Glomerular visceral epithelial cell (primary cell): Measurements from ENCODE around the gene MYO3A.
"Not testable (repeated sequence)": the region's sequence is repeated elsewhere in the genome, so short reads cannot be mapped to it uniquely, and the experiment has no call there.

Experiments
- DNase-seq: peaks from one replicate; pipeline ENCODE4 v3.0.0-alpha.2; 2016; ENCODE audit errors: extremely low spot score

Gene MYO3A

DNA sequence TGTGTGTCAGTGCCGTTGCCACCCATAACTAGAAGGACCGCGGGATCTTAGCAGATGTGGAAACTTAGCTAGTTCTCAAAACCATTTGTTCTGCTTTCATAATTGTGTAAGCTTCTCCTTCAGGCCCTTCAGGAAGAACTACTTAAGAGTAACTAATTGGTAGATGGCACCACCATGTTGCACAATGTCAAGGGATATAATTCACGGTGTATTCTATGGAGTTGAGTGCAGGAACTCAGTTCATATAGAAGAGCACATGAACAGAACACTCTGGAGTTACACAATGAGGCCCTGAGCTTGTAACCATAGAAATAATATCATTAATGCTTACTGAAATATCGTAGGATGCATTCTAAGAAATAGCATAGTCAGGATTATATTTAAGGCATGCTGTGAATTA, 156.0 kb downstream of the MYO3A start:
- DNase-seq = no peak

DNA sequence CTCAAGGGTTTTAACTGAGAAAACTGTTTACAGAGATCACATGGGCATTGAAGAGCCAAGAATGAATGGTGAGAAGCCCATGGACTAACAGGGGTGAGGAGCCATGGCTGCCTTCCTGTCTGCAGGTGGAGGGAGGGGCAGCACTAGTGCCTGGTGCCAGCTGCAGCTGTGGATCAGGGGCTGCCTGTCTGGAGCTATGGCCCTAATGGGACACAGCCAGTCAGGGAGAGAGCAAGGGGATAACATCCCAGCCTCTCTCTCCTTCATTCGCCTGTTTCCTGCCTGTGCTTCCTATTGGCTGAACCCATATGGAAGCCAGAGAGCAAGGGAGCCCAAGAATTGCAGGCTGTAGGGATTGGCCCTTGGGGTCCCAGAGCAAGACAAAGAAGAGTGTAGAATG, 156.7 kb downstream of the MYO3A start:
- no peak for DNase-seq

DNA sequence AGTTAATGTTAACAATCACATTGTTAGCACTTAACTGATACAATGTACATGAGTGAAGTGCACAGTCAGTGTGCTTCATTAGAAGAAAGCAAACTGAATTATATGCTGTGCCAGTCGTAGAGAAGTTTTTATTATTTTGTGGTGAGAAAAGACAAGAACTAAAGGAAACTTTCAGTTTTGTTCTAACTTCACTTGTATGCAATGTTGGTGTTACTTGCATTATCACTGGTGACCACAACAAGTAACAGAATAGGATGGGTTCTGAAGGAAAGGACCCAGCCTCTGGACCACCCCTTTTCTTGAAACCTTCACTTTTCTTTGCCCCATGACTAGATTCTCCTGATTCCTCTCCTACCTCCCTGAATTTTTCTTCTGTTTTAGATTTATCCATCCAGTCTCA, 159.2 kb downstream of the MYO3A start:
- DNase-seq = no peak

DNA sequence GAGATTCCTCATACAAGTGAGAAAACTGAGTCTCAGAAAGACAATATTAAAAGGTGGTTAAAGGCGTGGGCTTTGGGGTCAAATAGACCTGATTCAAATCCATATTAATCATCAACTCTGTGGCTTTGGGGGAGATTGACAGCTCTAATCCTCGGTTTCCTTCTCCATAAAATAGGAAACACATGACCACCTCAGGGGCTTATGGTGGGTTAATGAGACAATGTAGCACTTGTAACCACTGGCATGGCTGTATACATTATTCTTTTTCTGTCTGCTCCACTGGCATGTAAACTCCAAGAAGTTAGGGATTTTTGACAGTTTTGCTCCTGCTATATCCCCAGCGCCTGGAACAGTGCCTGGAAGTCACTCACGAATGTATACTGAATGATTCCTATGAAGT, 161.8 kb downstream of the MYO3A start:
- DNase-seq = peak; percentile 11

DNA sequence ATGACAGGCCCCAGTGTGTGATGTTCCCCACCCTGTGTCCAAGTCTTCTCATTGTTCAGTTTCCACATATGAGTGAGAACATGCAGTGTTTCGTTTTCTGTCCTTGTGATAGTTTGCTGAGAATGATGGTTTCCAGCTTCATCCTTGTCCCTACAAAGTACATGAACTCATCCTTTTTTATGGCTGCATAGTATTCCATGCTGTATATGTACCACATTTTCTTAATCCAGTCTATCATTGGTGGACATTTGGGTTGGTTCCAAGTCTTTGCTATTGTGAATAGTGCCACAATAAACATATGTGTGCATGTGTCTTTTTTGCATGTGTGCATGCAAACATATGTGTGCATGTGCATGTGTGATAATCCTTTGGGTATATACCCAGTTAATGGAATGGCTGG, 163.5 kb downstream of the MYO3A start:
- not testable (repeated sequence) for DNase-seq

DNA sequence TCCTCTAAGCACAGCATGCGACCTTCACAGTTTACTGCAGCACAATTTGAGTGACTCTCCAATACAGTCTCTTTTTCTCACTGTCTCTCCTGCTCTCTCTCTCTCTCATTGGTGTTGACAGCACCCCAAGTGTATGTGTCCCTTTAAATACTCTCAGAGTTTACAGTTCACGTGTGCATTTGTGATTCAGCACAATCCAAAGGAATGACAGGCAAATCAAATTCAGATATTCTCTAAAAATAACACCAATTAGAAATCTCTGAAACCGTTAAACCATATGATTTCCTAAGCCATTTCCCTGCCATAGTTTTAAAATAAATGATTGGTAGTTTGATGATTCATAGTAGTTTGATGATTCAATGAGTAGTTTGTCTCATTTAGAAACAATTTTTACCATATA, 178.5 kb downstream of the MYO3A start:
- DNase-seq = no peak

DNA sequence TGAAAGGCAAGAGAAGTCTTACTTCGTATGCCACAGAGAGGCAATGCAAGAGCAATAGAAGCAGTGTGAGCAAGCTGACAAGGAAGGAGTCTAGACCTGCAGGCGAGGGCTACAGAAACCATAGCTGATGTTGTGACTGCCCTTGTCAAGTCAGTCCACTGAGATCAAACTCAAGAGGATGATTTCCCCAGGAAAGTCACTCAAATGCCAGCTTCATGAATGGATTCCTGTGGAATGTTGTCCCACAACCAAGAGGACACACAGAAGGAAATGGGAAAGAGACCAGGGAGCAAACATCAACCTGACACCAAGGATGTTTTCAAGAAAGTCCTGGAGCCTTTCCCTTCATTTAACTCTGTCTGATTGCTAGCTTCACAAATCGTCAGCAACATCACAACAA, 204.6 kb downstream of the MYO3A start:
- DNase-seq = no peak

DNA sequence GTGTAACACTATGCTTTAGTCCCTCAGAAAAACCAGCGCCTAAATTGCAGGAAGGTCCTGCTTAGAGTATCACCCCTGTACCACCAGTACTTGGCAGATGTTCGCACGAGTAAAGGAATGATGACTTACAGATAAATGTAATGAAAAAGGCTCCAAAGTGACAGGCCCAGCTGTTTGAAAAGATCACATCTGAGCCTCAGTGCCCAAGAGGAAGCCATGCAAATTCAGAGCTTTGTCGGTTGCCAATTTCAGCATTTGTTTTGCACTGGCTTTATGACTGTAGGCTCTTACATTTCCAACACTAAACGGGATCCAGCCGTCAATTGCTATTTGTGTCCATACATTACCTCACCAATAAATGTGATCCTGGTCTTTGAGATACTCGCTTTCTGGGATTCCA, 222.0 kb downstream of the MYO3A start:
- no peak for DNase-seq

DNA sequence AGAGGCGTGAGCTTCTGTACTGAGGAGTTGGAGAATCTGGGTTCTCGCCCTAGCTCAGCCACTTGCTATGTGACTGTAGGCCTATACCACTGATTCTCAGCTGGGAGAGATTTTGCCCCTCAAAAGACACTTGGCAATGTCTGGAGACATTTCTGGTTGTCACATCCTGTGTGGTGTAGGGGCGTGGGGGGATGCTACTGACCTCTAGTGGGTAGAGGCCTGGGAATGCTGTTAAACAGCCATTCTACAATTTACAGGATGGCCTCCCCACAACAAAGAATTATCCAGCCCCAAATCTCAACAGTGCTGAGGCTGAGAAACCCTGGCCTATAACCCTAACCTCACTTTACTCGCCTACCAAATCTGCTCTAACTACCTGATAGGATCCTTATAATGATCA, 223.7 kb downstream of the MYO3A start:
- peak; percentile 1 for DNase-seq

DNA sequence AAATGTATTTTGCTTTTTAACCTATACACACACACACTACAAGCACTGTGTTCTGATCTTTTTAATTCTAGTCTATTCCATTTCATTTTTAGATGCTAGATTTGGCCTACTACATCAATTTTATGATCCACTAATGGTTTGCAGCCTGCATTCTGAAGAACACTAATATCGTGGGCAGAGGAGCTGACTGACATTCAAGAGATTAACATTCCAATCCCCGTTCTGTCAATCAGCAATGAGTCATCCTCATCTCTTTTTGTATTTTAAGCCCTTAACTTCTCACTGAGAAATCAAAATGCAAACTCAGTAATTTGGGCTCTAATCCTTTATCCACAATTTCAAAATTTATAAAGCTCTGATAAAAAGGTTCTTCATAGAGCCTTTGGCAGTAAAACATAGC, 235.4 kb downstream of the MYO3A start:
- no peak for DNase-seq

DNA sequence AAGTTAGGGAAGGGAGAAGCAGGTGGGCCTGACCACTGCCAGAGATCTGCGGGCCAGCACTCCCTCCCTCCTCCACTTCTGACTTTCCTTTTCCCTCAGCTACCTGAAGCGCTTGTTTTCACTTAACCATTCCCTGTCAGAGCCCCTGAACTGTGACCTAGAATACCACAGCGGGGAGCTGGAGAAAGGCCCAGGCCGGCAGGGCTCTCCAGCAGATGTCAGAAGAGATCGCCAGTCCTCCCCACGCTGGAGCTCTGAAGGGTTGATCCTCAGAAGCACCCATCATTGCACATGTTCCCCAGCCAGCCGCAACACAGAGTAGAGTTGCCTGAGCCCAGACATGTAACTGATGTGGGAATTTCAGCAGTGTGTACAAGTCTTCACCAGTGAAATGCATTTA, 238.1 kb downstream of the MYO3A start:
- no peak for DNase-seq

DNA sequence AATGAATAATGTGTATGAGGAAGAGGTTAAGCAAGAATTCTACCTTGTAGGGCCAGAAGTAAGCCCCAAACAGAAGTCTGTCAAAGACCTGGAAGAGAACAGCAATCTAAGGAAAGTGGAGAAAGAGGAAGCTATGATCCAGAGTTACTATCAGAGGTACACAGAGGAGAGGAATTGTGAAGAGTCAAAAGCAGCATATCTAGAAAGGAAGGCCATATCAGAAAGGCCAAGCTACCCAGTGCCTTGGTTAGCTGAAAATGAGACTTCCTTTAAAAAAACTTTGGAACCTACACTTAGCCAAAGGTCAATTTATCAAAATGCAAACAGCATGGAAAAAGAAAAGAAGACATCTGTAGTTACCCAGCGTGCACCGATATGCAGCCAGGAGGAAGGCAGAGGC, 239.8 kb downstream of the MYO3A start:
- no peak for DNase-seq

DNA sequence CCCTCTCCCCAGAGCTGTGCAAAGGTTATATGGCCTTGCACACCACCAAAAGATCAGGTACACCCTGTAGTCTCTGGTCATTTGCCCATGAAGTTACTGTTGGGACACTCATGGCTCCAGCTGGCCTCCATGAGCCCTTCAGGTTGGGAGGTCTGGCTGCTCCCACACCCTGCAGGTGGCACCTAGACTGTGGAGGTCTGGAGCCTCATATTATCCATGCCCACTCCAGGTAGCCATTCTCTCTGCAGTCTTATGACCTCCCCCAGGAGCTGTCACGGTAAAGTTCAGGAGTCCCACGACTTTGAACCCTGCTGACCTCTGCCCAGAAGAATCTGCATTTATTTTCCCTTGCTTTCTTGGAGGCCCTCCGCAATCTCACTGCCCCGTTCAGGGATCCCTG, 243.3 kb downstream of the MYO3A start:
- no peak for DNase-seq

DNA sequence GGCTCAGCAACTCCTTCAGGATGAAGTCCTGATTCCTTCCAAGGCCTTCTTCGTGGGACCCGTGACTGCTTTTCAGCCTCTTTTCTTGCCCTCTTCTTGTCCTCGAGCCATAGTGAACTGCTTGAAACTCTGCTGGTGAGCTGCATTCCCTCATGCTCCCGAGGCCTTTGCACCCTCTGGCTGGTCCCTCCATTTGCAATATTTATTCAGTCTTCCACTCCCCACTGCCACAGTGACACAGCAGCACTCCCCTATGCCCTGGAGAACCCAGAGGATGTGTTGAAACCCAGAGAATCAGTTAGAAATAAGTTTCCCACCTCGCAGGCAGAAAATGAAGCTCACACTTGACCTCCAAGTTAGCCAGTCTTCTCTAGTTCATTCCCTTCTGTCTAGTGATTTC, 260.2 kb downstream of the MYO3A start:
- DNase-seq = no peak

DNA sequence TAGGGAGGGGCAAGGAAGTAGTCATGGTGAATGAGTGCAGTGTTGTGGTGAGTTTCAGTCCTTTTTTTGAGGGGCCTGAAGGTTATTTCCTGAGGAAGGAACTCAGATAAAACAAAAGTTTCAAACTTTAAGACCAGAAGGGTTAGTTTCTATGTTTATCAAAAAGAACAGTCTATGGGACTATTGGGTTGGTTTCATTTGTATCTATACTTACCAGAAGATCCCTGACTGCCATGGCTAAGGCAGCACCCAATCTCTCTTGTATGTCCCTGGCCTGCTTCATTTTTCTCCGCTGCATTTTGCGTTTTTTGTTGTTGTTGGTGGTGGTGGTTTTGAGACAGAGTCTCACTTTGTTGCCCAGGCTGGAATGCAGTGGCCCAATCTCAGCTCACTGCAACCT, 263.2 kb downstream of the MYO3A start:
- no peak for DNase-seq

DNA sequence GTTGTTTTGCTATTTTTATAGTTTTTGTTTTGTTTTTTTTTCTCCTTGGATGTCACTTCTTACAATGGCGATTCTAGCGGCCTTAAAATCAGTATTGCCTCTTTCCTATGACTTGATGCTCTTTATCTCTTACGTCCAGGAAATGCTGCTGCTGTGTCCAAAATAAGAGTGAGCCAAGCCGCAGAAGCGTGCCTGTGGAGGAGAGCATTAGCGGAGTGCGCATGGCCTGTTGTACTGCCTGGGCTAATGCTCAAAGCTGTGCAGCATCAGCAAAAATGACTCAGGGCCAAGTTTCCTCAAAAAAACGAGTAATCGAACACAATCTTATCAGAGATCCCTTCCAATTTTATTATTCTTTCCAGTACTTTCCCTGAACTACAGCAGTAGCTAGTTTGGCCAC, 264.1 kb downstream of the MYO3A start:
- DNase-seq = no peak

DNA sequence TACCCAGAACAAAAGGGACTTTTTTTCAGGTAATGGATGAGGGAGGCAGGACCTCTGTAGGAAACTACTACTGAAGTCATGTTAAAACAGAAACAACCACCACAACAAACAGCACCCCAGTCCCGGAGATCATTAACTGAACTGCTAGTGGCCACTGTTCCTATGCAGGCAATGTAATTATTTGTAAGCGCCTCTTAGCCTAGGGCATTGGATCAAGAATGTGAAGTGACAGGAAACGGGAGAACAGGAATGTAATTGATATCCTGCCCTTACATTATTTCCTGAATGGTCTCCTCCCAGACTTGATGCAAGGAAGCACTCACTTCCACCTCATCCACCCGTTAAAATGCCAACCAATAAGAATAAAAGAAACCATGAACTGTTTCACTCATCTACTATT, 265.8 kb downstream of the MYO3A start:
- DNase-seq = no peak

DNA sequence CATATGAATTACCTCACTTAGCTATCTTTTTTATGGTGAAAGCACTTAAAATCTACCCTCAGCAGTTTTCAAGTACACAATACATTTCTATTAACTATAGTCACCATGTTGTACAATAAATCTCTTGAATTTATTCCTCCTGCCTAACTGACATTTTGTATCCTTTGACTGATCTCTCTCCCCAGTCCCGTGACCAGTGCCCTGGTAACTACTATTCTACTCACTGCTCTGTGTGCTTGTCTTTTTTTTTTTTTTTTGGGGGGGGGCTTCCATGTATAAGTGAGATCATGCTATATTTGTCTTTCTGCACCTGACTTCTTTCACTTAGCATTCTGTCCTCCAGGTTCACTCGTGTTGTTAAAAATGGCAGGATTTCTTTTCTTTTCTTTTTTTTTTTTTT, 271.2 kb downstream of the MYO3A start:
- DNase-seq = no peak

DNA sequence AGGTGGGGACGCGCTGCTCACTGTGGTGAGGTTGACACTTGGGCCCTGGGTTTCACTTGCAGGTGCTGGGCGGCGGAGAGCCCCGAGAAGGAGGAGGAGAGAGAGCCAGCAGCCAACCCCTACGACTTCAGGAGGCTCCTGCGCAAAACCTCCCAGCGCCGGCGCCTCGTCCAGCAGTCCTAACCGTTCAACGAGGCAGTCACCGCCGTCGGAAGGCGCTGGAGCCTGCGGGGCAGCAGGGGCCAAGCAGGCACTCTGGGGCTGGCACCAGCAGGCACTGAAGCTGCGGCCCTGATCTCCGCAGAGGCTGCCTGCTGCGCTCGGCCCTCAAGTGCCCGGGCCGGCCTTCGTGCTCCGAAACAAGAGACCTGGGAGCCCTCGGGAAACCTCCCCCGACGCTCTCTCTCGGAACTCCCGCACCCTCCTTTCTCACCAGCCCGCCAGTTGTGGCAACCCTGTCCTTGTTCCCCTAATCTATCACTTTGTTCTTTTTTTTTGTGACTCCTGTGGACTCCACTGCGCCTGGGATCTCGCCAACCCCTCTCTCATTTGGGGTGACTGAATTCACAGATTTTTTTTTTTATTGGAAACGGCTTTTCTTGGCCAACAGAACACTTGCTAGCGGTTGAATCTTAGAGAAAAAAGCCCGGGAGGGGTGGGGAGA, 277.9 kb downstream of the MYO3A start:
- DNase-seq = no peak

DNA sequence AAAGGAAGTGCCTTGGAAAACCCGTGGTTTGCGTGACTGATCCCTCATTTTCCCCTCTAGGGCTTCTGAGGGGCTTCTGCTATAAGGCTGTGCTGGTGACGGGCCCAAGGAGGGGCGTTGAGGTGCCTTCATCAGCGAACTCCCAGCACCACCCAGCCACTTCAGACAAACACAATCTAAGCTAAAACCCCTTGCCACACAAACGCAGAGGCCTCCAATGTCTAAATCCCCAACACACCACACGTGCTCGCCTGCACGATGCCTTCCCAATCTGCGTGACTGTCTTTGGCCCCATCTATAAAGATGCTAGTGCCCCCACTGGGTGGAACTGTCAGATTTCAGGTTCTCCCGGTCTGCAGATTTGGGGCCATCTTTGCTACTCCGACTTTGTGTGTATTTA, 278.5 kb downstream of the MYO3A start:
- DNase-seq = no peak

DNA sequence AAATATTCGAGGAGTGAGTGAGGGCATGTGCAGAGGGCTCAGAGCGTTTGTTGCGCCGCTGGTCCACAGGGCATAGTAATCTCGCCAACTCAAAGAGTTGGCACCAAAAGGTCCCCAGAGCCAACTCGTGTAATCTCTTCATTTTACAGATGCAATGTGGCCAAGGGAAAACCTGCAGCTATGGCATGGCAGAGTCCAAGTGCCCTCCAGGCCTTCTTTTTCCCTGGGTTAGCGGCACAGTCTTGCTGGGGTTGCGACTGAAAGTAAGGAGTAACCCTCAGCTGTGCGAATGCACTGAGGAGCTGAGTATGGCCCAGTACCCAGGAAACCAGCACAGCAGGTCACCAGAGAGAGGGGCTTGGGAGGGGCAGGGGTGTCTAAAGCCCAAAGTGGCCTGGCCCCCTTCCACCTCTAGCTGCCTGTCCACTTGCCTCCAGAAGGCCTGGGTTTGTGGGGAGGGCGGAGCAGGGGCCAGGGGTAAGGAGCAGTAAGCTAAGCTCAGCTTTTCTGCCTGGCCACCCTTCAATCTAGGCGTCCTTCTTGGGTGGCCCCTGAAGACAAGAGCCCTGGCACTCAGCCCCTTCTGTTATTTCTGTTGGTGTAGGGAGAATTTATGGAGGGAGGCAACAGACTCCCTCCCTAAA, 279.2 kb downstream of the MYO3A start:
- no peak for DNase-seq

DNA sequence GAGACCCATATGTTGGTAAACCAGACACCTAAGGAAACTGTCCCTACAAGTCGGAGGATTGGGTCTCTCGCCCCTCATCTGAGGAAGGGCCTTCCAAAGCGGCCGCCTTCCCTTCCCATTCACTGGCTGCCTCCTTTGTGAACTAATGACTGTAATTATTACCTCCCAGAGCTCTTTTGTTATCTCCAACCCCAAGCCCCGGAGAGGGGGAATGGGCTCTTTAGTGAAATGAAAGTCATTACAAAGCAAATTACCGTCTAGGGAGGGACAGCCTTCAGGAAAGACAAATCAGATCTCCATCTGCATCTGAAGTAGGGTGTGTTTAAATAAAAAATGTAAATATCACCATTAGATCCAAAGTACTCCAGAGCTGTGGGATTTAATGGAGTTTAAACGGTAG, 280.0 kb downstream of the MYO3A start:
- no peak for DNase-seq

DNA sequence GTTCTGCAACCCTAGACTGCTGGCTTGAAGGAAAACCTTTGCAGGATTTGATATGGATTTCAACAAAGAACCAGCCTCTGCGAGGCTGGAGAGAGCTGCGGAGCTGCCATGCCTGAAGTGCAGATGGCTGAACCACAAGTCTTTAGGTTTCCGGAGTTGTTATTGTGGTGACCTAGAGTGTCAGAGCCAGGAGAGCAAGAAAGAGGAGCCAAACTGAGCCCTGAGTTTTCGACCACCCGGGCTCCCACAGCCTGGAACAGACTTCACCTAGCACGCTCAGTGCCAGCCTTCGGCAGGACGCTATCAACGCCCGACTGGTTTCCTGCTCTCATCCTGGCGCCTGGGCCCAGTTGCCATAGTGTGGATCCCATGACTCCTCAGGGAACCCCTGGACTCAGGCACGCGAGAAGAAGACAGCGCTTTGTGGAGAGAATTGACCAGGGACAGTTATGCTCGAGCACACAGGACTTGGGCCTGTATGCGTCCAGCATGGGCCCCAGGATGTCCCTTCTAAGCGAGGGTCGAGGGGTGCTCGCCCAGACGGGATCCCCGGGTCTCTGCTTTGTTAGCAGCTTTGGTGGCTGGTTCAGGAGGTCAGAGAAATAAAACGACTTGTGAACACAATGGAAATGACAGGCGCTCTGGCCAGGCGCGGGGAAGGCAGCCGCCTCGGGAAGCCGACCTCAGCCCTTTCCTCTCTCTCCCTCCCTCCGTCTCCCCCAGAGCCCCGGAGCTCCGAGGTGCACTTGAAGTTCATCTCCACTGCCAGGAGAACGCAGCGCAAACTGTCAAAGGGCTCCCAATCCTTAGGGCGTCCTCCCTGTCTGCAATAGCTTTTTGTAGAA, 280.7 kb downstream of the MYO3A start:
- no peak for DNase-seq
